ENCODE data around the gene PRSS48. TPM values are rescaled to one million over a fixed set of nuclear protein-coding genes. Genes with fewer than 3 reads are reported as not detected.

PRSS48 gene
- total and polyA plus RNA-seq, 2 of the 4 experiments (the other 2 are of a cell fraction) = not detected

GRCh38 chr4:151316645-151317044 is 39.7 kb downstream of the PRSS48 start:
- intact Hi-C loops (cut with micrococcal nuclease) (no loop called here), dilution Hi-C loops (cut with HindIII; ENCODE audit: low sequenced_read_pairs, unreplicated experiment) (no loop called here), in situ Hi-C loops (cut with MboI; ENCODE audit: low sequenced_read_pairs) (no loop called here)
- H3K9me1 ChIP-seq (ENCODE audit: insufficient read depth, low read length) = peaks cover 7% of the 10 kb centered on the region
- H3K4me2 ChIP-seq (ENCODE audit: low read depth, low read length) = no peak overlapping the region
- no peak overlapping the region for H2BK5ac ChIP-seq (ENCODE audit: low read depth, low read length, poor library complexity, severe bottlenecking)
- no peaks in the 10 kb centered on the region for H3K36me3 ChIP-seq (ENCODE audit: control insufficient read depth, insufficient read depth, low read length)
- no peak overlapping the region for H3K56ac ChIP-seq (ENCODE audit: extremely low read depth, insufficient read depth, low read length)
- no peaks in the 10 kb centered on the region for H4K20me1 ChIP-seq (ENCODE audit: insufficient read depth, low read length)
- CTCF ChIA-PET = no interaction called here
- no peak overlapping the region for H2AFZ ChIP-seq (replicated peaks; ENCODE audit: low read length, poor library complexity)
- H3K4me3 ChIP-seq (ENCODE audit: insufficient read depth, low read depth, low read length) = no peak overlapping the region
- H2AK5ac ChIP-seq (ENCODE audit: low read depth, low read length) = no peak overlapping the region
- no peak overlapping the region for H4K91ac ChIP-seq (ENCODE audit: insufficient read depth, low read depth, low read length)
- POLR2A ChIA-PET (ENCODE audit: unreplicated experiment) = no interaction called here
- no peaks in the 10 kb centered on the region for H3K9me3 ChIP-seq (ENCODE audit: control insufficient read depth, insufficient read depth, low read length)
- peaks cover 7% of the 10 kb centered on the region in 2 experiments; a peak in 2 of 4 replicates for H3K79me1 ChIP-seq (ENCODE audit: low read depth in 1 of 2, low read length in 2 of 2)
- H3K27ac ChIP-seq (ENCODE audit: insufficient read depth, low read length) = no peak overlapping the region
- ATAC-seq (ENCODE audit: low read depth) (no peak), DNase-seq (no peak)
- TF ChIP-seq FOS (IDR thresholded peaks at IDR 0.05; ENCODE audit: low read depth, low read length) (no peak), POLR2A (IDR thresholded peaks at IDR 0.05; ENCODE audit: low read depth, low read length) (no peak), MAFK (IDR thresholded peaks at IDR 0.05; ENCODE audit: low read depth, low read length) (no peak), MAZ (IDR thresholded peaks at IDR 0.05; ENCODE audit: borderline replicate concordance, low read depth, low read length) (no peak), RFX5 (IDR thresholded peaks at IDR 0.05; ENCODE audit: low read depth, low read length) (no peak), NFE2L2 (IDR thresholded peaks at IDR 0.05; ENCODE audit: low read depth, low read length) (no peak), ELK1 (IDR thresholded peaks at IDR 0.05; ENCODE audit: borderline replicate concordance, low read depth, low read length) (no peak), CHD1 (IDR thresholded peaks at IDR 0.05; ENCODE audit: low read depth, low read length) (no peak), RCOR1 (IDR thresholded peaks at IDR 0.05; ENCODE audit: insufficient replicate concordance, low read length) (no peak), RAD21 (IDR thresholded peaks at IDR 0.05; ENCODE audit: low read length) (no peak), CEBPB (IDR thresholded peaks at IDR 0.05; ENCODE audit: low read depth, low read length) (no peak), USF2 (IDR thresholded peaks at IDR 0.05; ENCODE audit: low read depth, low read length) (no peak), CTCF (conservative IDR thresholded peaks at IDR 0.05; ENCODE audit: low read depth, low read length) (no peak), BHLHE40 (IDR thresholded peaks at IDR 0.05; ENCODE audit: low read depth, low read length) (no peak), SMC3 (IDR thresholded peaks at IDR 0.05; ENCODE audit: low read depth, low read length) (no peak), MXI1 (IDR thresholded peaks at IDR 0.05; ENCODE audit: borderline replicate concordance, low read depth, low read length) (no peak)
- BruUV-seq (replicated peaks) = no TSS peak
- no peak overlapping the region for H4K8ac ChIP-seq (ENCODE audit: low read depth in 2 of 2, low read length in 2 of 2)
- H3K14ac ChIP-seq (replicated peaks; ENCODE audit: low read depth, low read length) = no peak overlapping the region
- H2BK120ac ChIP-seq (ENCODE audit: low read depth, low read length) = no peak overlapping the region
- no peak overlapping the region for H2AK9ac ChIP-seq (replicated peaks; ENCODE audit: low read depth, low read length, poor library complexity)
- WGBS, 2 experiments (ENCODE audit: extremely low coverage in 2 of 2, insufficient read length in 1 of 2) = no CpG with 5 or more reads among the region's 2 CpGs
- H3K27me3 ChIP-seq (ENCODE audit: control insufficient read depth, insufficient read depth, low read length) = no peaks in the 10 kb centered on the region
- peaks cover 4% of the 10 kb centered on the region for H3K4me1 ChIP-seq (ENCODE audit: control insufficient read depth, insufficient read depth, low read length)
- H3K4ac ChIP-seq (ENCODE audit: low read depth, low read length) = no peak overlapping the region
- no peak overlapping the region for H3K23ac ChIP-seq (ENCODE audit: low read depth, low read length)
- H2BK15ac ChIP-seq (ENCODE audit: low read depth, low read length) = no peak overlapping the region
- H3K9ac ChIP-seq (ENCODE audit: low read depth, low read length) = no peak overlapping the region
- H3K18ac ChIP-seq (ENCODE audit: low read depth, low read length) = no peak overlapping the region
- H4K5ac ChIP-seq (ENCODE audit: low read depth, low read length) = no peak overlapping the region
- no peak overlapping the region for H2BK20ac ChIP-seq (ENCODE audit: low read depth, low read length)

Data from IMR-90 (cell line).